K562 (cell line): ENCODE measurements around the gene GNA14. TPM values are rescaled to one million over a fixed set of nuclear protein-coding genes. Genes with fewer than 3 reads are reported as not detected.

Source experiments
- ATAC-seq: fragments of 200-7000 bp; cut with Tn5 transposase; 3 replicates; pipeline ENCODE4 v1.9.1; 2020; ENCODE audit warnings: moderate library complexity
- BruUV-seq: library from RNA; stranded (reverse); fragments of 400-500 nt; replicated peaks from 2 replicates; lab custom pipeline; 2021; lab: Mats Ljungman, UMichigan
- CTCF ChIA-PET: fragments of 300-600 bp; formaldehyde crosslinking; extraction: SDS; loops from one replicate; lab custom pipeline; 2021; ENCODE audit warnings: low intra/inter-chr PET ratio; lab: Yijun Ruan, JAX
- POLR2A ChIA-PET: fragments of 300-600, 350-650 bp; sonication (Branson Sonifier 250); formaldehyde crosslinking; extraction: SDS; loops from one replicate; lab custom pipeline; 2021; ENCODE audit warnings: antibody characterized with exemption, inconsistent platforms; lab: Yijun Ruan, JAX
- DNase-seq, 4 experiments: peaks; one replicate each; pipeline versions ENCODE4 v3.0.0 to v3.0.0-alpha.2; 2011 to 2018; ENCODE audit warnings: low spot score in 3 of 4, mixed read lengths in 3 of 4; ENCODE audit errors: extremely low read depth in 1 of 4
- FAIRE-seq: peaks from 2 replicates; lab custom pipeline; 2011; peaks lifted over from hg19 to GRCh38; lab: Jason Lieb, UNC
- H2AFZ ChIP-seq: 2 replicates; pipeline ENCODE4 v1.6.0; 2011; ENCODE audit warnings: low read depth, low read length, control low read depth, inconsistent platforms
- H3K27ac ChIP-seq: fragments of 200-600 bp; 3 replicates; pipeline ENCODE4 v1.8.0; 2011; ENCODE audit warnings: low read depth, mild to moderate bottlenecking, control low read depth, inconsistent platforms, low read length, moderate library complexity, mixed read lengths; ENCODE audit errors: extremely low read depth
- H3K27me3 ChIP-seq, 2 experiments: fragments of 300-600 bp in 1 of 2; 2 replicates in 1 of 2; 3 replicates in 1 of 2; pipeline versions ENCODE4 v1.6.0 to v1.8.0; 2011; ENCODE audit warnings: inconsistent platforms in 2 of 2, low read length in 2 of 2, mild to moderate bottlenecking in 1 of 2, mixed read lengths in 1 of 2, moderate library complexity in 1 of 2; ENCODE audit not compliant: control insufficient read depth in 2 of 2, insufficient read depth in 2 of 2
- H3K36me3 ChIP-seq: fragments of 300-600 bp; 3 replicates; pipeline ENCODE4 v1.8.0; 2011; ENCODE audit warnings: mild to moderate bottlenecking, low read length, inconsistent platforms; ENCODE audit not compliant: control insufficient read depth, insufficient read depth
- H3K4me1 ChIP-seq, 2 experiments: fragments of 200-600 bp in 1 of 2; replicated peaks in 1 of 2; 2 replicates in 1 of 2; 3 replicates in 1 of 2; pipeline versions ENCODE4 v1.5.1 to v1.8.0; 2011; ENCODE audit warnings: inconsistent platforms in 2 of 2, low read length in 2 of 2, mild to moderate bottlenecking in 1 of 2, mixed read lengths in 1 of 2, moderate library complexity in 1 of 2; ENCODE audit not compliant: control insufficient read depth in 2 of 2, insufficient read depth in 2 of 2
- H3K4me2 ChIP-seq: 2 replicates; pipeline ENCODE4 v1.6.1; 2011; ENCODE audit warnings: low read length, control low read depth, inconsistent platforms, mixed read lengths; ENCODE audit not compliant: insufficient read depth
- H3K4me3 ChIP-seq: fragments of 200-600 bp; sonication (generic), shearing (Covaris generic); 2 replicates; pipeline ENCODE4 v1.5.1; 2016; ENCODE audit warnings: control low read depth, inconsistent platforms
- H3K79me2 ChIP-seq: fragments of 200-600 bp; 3 replicates; pipeline ENCODE4 v1.8.0; 2011; ENCODE audit warnings: low read length, inconsistent platforms; ENCODE audit not compliant: control insufficient read depth, insufficient read depth
- H3K9ac ChIP-seq, 2 experiments: 2 replicates each; pipeline versions ENCODE4 v1.6.0 to v1.6.1; 2011; ENCODE audit warnings: low read depth in 2 of 2, low read length in 2 of 2, control low read depth in 1 of 2, inconsistent platforms in 1 of 2, mild to moderate bottlenecking in 1 of 2, mixed read lengths in 1 of 2; ENCODE audit not compliant: insufficient read depth in 1 of 2
- H3K9me1 ChIP-seq: one replicate; pipeline ENCODE4 v1.6.0; 2011; ENCODE audit warnings: inconsistent platforms, mild to moderate bottlenecking, low read length, moderate library complexity; ENCODE audit not compliant: control insufficient read depth, insufficient read depth
- H3K9me3 ChIP-seq: replicated peaks from 2 replicates; pipeline ENCODE4 v1.5.1; 2011; ENCODE audit warnings: low read depth, low read length, inconsistent platforms; ENCODE audit not compliant: control insufficient read depth, insufficient read depth
- H4K20me1 ChIP-seq: replicated peaks from 2 replicates; pipeline ENCODE4 v1.6.1; 2011; ENCODE audit warnings: low read length, inconsistent platforms, mixed read lengths; ENCODE audit not compliant: control insufficient read depth, insufficient read depth
- CBFA2T2 ChIP-seq: fragments of 450-650 bp; conservative IDR thresholded peaks from 2 replicates; pipeline ENCODE4 v1.6.1; 2017; ENCODE audit warnings: mild to moderate bottlenecking
- EP400 ChIP-seq: fragments of 450-650 bp; IDR thresholded peaks from 2 replicates; pipeline ENCODE4 v1.6.1; 2017; ENCODE audit warnings: antibody characterized with exemption, mild to moderate bottlenecking, moderate library complexity
- FOXA1 ChIP-seq: fragments of 450-650 bp; IDR thresholded peaks from 2 replicates; pipeline ENCODE4 v1.6.1; 2016; ENCODE audit warnings: mild to moderate bottlenecking, borderline replicate concordance
- HDAC2 ChIP-seq: fragments of 450-650 bp; IDR thresholded peaks from 2 replicates; pipeline ENCODE4 v1.6.1; 2016; ENCODE audit warnings: mild to moderate bottlenecking
- PTBP1 ChIP-seq: fragments of 200-400 bp; formaldehyde crosslinking; IDR thresholded peaks from 2 replicates; pipeline ENCODE4 v1.6.1; 2017; ENCODE audit warnings: low read depth, low read length
- TBL1XR1 ChIP-seq, 2 experiments: IDR thresholded peaks; 2 replicates each; pipeline ENCODE4 v1.6.1; 2012; ENCODE audit warnings: improper control_type of control experiment in 2 of 2, low read length in 2 of 2, mild to moderate bottlenecking in 1 of 2
- TFE3 ChIP-seq: fragments of 450-650 bp; formaldehyde crosslinking; IDR thresholded peaks from 2 replicates; pipeline ENCODE4 v1.4.0; 2020; ENCODE audit warnings: mild to moderate bottlenecking, mixed read lengths
- ZBED1 ChIP-seq: IDR thresholded peaks from 2 replicates; pipeline ENCODE4 v1.6.1; 2014
- ZNF384 ChIP-seq: IDR thresholded peaks from 2 replicates; pipeline ENCODE4 v1.6.1; 2012; ENCODE audit warnings: low read depth, low read length, improper control_type of control experiment
- WGBS: fragments of 100-300 bp; shearing (Covaris generic); methylation state at CpG from one replicate; pipeline ENCODE4 v1.1.6; 2016; ENCODE audit warnings: low coverage, mixed read lengths; ENCODE audit not compliant: insufficient coverage; ENCODE audit errors: missing lambda C conversion rate; 5-methylcytosine and 5-hydroxymethylcytosine counted together
- in situ Hi-C: fragments of 300-500 bp; cut with MboI; formaldehyde crosslinking; loops from 4 replicates; pipeline ENCODE4 v1.15.0; 2018; ENCODE audit warnings: inconsistent platforms, mixed read lengths
- intact Hi-C: fragments of 100-400 bp; cut with micrococcal nuclease; formaldehyde crosslinking; loops from 2 replicates; pipeline ENCODE4 v1.14.2; 2022
- polyA plus RNA-seq, 8 experiments: library from polyadenylated mRNA; depleted of rRNA in 4 of 8; stranded (reverse) in 5 of 8; unstranded in 3 of 8; fragments of >200 nt; fragmentation: Nextera tagmentation in 2 of 8; fragmentation: Illumina TruSeq in 1 of 8; extraction: Ambion mirVana in 2 of 8; extraction: Trizol in 1 of 8; gene quantifications; 2 replicates each; pipeline versions ENCODE4 v1.2.1 to v1.2.3, GENCODE V29; 2011 to 2014; ENCODE audit warnings: inconsistent platforms in 1 of 8, missing spikeins in 1 of 8
- total RNA-seq, 7 experiments: library from RNA; depleted of rRNA in 6 of 7; stranded (reverse); fragments of >200 nt in 6 of 7; fragmentation: Illumina TruSeq in 2 of 7; extraction: Trizol in 2 of 7; gene quantifications; 2 replicates each; pipeline versions ENCODE4 v1.2.1 to v1.2.3, GENCODE V29; 2011 to 2021; ENCODE audit warnings: low replicate concordance in 1 of 7

Gene GNA14
- total and polyA plus RNA-seq, 9 of the 15 experiments (the other 6 are each of a cell fraction or from before 2014, with no cell fraction given): 0.03 to 0.11 (median 0.03) TPM; not detected in 6

GRCh38 chr9:77614645-77615044, 33.5 kb downstream of the GNA14 start:
- H4K20me1 ChIP-seq: no peaks in the 10 kb centered on the region
- H3K27ac ChIP-seq: no peak overlapping the region
- H3K9ac ChIP-seq: no peak overlapping the region
- FAIRE-seq (no peak), ATAC-seq (no peak), DNase-seq (no peak)
- no peak overlapping the region for H2AFZ ChIP-seq
- intact Hi-C loops: no loop called here
- H3K9me3 ChIP-seq: no peaks in the 10 kb centered on the region
- ChIA-PET POLR2A (no interaction called here), CTCF (no interaction called here)
- H3K79me2 ChIP-seq: no peaks in the 10 kb centered on the region
- H3K4me1 ChIP-seq: no peaks in the 10 kb centered on the region
- H3K4me2 ChIP-seq: no peak overlapping the region
- no peaks in the 10 kb centered on the region for H3K9me1 ChIP-seq
- H3K4me3 ChIP-seq: no peak overlapping the region
- TF ChIP-seq TBL1XR1 (IDR thresholded peaks at IDR 0.05; ENCODE audit: low read length in 2 of 2): no peak
- no peak for TF ChIP-seq PTBP1
- TF ChIP-seq HDAC2: no peak
- no peak for TF ChIP-seq ZNF384
- TF ChIP-seq EP400: no peak
- TF ChIP-seq CBFA2T2: no peak
- TF ChIP-seq ZBED1: no peak
- no peak for TF ChIP-seq TFE3 (CRISPR knock-in tag)
- no peak for TF ChIP-seq FOXA1
- 2% methylated on average over 3 of the region's 3 CpGs for WGBS
- H3K36me3 ChIP-seq: no peaks in the 10 kb centered on the region
- in situ Hi-C loops: no loop called here
- no peaks in the 10 kb centered on the region for H3K27me3 ChIP-seq
- no TSS peak for BruUV-seq
